Keratinocyte (primary cell): Measurements from ENCODE around the gene CNOT4.

ENCODE experiments used
- CTCF ChIP-seq, 3 experiments: IDR thresholded peaks in 1 of 3; conservative IDR thresholded peaks in 1 of 3; optimal IDR thresholded peaks in 1 of 3; 2 replicates in 2 of 3; 3 replicates in 1 of 3; pipeline versions ENCODE3 to v1.5.1; 2011; ENCODE audit warnings: low read length in 3 of 3, mild to moderate bottlenecking in 3 of 3, moderate library complexity in 2 of 3, control low read depth in 1 of 3, inconsistent platforms in 1 of 3; ENCODE audit not compliant: insufficient read depth in 2 of 3; ENCODE audit errors: extremely low read depth in 1 of 3
- EZH2 ChIP-seq: IDR thresholded peaks from one replicate; pipeline ENCODE4 v1.6.1; 2012; ENCODE audit warnings: inconsistent platforms, mild to moderate bottlenecking, low read length, moderate library complexity

GRCh38 chr7:135370656-135371055 is 139.2 kb downstream of the CNOT4 start:
- no peak for TF ChIP-seq CTCF (optimal IDR thresholded peaks at IDR 0.05 in 1 of 3, IDR thresholded peaks at IDR 0.05 in 1 of 3, conservative IDR thresholded peaks at IDR 0.05 in 1 of 3; ENCODE audit: extremely low read depth in 1 of 3, insufficient read depth in 2 of 3, low read length in 3 of 3)
- no peak for TF ChIP-seq EZH2
